SIG-M5 treated with dmso at 0.1 percent for 504 hours (cell line): ENCODE measurements around the gene SP8.

ENCODE experiments used
- DNase-seq: peaks from one replicate; lab custom pipeline; 2025; ENCODE audit not compliant: unreplicated experiment; lab: John Stamatoyannopoulos, UW

The SP8 gene

GRCh38 chr7:20795361-20795760, 8.7 kb upstream of the SP8 start:
- DNase-seq = no peak

- no peak for DNase-seq
Observed at GRCh38 chr7:20794676-20795075, 8.0 kb upstream of the SP8 start.

DNA sequence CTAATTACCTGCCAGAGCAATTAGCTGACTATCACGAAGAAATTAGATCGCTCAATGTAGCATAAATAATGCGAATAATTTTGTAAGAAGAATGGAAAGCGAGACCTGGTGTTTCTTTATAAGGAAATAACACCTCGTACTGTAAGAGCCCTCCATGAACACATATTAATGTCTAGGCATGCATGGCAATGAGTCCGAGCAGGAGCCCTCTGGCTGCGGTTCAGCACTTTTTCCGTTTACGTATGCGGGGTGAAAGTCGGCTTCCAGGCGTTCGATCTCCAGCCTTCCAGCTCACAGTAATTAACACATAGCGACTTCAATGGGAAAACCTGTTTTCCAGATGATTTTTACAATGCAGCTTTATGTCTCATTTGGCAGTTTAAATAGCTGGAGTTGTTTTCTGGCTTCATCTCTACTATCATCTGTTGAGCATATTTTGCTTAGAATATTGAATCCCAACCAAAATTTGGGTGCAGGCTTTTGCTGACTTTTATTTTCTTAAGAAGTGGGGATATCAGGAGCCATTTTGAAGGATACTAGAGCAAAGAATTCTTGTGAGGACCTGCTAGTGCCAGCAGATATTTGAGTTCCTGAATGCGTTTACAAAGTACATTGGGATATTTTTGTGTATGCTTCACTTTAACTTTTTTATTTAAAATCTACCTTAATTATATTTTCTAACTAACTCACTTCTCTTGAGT, 7.2 kb upstream of the SP8 start:
- no peak for DNase-seq

DNA sequence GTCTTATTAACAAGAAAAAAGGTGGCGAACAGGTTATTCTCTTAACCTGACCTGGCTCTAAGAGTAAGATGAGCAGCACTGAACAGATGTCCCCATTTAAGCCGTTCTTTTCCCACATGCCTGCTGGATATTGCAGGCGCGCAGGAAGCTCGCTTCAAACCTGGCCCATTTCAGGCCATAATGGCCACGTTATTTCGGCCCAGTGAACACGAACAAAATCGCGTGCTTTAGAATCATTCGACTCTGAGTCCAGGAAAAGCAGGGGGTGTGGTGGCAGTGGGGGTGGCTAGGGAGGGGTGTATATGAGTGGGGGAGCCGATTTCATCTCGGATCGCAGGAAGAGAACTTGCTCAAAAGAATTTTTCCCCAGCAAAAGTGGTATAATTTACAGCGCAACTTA, 6.6 kb upstream of the SP8 start:
- no peak for DNase-seq

GRCh38 chr7:20791538-20792434, 5.1 kb upstream of the SP8 start:
- no peak for DNase-seq

- DNase-seq = no peak
Observed at GRCh38 chr7:20790375-20790774, 3.7 kb upstream of the SP8 start.

DNA sequence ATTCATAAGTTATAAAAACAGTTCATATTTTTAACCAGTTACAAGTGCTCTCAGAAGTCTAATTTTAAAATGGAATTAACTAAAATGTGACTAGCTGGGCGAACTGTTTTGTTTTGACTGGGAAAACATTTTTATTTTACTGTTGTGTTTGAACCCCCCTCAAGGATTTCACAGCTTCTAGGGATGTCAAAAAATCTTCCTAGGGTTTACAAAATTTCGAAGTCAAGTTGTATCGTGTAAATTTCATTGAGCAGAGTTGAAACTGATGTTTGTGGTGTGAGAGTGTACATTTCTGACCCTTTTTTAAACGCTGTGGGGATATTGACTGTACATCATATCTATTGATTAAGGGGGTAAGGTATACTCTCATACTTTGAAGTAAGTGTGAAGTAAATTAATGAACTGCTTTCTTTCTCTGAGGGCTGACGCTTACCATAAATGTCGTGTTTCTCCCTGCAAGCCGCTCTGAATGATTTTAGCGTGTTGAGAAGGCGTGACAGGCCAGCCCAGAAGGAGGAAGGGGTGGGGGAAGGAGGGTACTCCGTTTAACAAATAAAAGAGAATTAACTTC, 1.8 kb upstream of the SP8 start:
- DNase-seq = no peak

DNA sequence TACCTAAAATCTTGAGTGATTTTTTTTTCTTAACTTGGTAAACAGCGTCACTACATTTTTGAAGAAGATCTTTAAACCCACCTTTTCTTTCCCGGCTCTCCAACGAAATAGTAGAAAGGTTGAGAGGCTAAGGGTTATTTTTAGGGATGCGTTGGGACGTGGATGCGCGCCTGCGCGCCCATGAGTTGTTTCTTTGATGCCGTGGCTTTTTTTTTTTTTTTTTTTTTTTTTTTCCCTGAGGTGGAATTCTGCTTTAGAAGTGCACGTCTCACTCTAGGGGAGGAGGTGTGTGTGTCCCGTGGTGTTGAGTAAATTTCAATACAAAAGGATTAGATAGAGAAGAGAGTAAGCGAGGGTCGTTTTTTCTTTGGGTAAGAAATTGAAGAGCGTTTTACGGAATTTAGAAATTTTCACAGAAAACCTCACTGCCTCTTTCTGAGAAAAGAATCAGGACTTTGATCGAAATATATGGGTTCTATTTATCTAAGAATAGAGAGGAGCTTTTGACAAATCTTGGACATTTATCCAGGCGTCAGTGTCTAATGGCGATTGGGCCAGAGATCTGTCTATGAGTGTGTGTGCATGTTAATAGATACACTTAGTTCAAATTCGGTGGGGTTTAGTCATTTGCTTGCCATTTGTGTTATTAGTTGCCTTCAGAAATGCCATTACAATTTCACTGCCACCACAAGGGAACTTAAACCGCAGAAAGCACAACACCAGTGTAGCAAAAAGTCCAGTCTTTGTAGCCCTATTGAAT, 1.2 kb upstream of the SP8 start:
- DNase-seq = no peak

- DNase-seq = no peak
Observed at GRCh38 chr7:20786421-20786778, 286 bp downstream of the SP8 start.

DNA sequence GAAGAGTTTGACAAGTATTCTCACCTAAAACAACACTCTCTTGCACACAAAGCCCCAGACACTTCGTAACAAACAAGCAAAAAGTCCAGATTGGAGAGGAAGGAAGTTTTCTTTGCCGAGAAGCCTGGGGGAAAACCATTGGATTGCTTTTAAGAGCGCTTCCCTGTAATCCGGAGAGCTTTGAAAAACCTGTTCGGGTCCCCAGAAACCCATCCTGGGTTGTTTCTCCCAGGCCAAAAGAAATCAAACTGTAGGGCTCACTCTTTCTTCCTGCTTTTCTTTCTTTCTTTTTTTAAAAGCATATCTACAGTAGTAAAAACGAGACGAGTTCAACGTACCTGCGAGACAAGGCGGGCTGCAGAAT, 655 bp downstream of the SP8 start:
- DNase-seq = no peak

- no peak for DNase-seq
Observed at GRCh38 chr7:20785157-20786048, 1.3 kb downstream of the SP8 start.

GRCh38 chr7:20784388-20785156, 2.1 kb downstream of the SP8 start:
- DNase-seq = no peak

DNA sequence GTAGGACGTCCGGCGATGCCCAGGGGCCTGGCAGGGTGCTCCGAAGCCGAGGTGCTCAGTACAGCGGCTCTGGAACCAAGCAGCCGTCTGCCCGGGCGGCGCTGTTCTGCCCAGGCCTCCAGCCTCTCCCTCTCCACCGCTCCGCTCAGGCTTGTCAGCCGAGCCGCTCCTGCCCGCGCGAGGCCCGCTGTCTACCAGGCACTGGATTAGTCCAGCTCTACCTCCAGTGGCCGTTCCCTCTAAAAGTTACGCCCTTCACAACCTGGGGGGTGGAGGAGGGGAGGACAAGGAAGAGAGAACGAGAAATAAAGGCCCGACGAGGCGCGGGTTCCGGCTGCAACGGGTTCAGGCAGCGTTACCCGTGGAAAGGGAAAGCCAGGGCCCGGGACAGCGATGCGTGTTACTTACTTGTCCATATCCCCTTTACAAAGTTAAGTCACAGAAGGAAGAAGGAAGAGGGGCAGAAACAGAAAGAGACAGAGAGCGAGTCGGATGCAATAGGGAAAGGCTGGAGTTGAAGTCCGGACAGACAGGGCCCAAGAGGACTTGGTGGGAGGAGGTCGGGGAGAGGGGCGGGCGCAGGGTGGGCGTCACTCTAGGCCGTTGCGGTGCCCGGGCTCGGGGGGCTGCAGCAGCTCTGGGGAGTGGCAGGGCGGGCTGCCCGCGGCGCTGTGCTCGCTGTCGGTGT, 2.8 kb downstream of the SP8 start:
- DNase-seq = no peak

- no peak for DNase-seq
Observed at GRCh38 chr7:20783125-20783699, 3.5 kb downstream of the SP8 start.

DNA sequence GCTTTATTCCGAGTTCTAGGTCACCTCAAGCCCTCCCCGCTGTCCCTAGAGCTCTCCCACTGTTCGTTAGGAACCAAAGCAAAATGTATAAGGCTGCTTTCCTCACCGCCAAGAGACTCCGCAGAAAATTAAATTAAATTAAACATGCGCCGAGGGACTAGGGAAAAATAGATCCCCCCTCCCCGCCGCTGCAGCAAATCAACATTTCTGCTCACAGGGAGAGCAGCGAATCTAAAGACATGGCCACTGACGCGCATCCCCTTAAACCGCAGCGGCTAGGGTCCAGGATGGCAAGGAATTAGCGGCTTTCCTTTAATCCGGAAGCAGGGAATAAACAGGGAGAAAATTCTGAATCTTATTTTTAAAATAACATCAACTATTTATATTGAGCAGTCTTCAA, 7.6 kb downstream of the SP8 start:
- no peak for DNase-seq

GRCh38 chr7:20778063-20778721, 8.5 kb downstream of the SP8 start:
- DNase-seq = no peak

GRCh38 chr7:20777377-20778062, 9.2 kb downstream of the SP8 start:
- no peak for DNase-seq

DNA sequence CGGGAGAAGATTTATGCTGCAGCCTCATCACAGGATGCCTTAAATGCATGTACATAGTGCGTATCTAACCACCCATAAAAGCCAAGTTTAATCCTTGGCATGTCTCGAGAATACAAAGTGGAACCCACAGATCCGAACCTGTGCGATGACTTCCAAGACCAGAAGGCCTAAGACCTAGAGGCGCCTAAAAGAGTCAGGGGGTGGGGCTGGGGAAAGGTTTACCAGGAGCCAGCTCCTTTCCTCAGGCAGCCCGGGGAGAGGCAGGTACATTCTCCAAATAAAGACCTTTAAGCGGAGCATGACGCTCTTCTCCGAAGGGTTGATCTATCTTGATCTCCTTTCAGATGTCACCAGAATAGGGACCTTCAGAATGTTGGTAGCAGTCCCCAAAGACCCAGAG, 9.7 kb downstream of the SP8 start:
- no peak for DNase-seq
